NK-92 (cell line): ENCODE data around the gene AOPEP.
"Not testable (repeated sequence)": the region's sequence is repeated elsewhere in the genome, so short reads cannot be mapped to it uniquely, and the experiment has no call there.

Source experiments
- DNase-seq: peaks from one replicate; lab custom pipeline; 2025; ENCODE audit not compliant: unreplicated experiment; lab: John Stamatoyannopoulos, UW

Gene AOPEP

DNA sequence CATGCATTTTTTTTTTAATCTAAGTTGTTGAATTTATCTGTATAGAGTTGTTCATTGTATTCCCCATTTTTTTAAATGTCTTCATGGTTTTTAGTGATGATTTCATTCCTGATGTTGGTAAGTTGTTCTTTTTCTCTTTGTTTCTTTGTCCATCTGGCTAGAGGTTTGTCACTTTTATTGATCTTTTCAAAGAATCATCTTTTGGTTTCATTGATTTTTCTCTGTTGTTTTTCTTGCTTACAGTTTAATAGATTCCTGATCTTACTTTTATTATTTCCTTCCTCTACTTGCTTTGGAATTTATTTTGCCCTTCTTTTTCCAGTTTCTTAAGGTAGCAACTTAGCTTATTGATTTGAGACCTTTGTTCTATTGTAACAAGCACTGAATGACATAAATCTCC, 114.2 kb downstream of the AOPEP start:
- no peak for DNase-seq

DNA sequence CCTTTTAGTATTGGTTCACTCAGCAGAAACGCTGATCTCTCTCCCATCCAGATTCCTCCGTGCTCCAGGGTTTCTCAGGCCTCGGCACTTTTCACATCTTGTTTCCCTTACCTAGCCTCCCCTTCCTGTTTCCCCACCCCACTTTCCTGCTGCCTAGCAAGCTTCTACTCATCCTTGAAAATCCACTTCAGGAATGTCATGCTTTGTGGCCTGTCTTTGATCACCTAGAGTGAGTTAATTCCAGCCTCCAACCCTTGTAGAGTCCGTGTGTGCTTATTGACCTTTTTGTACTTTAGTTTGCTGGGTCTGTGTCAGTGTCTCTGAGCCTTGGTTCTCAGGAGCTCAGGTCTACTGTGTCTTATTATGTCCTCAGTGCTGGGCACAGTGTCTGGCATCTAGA, 116.6 kb downstream of the AOPEP start:
- DNase-seq = no peak

DNA sequence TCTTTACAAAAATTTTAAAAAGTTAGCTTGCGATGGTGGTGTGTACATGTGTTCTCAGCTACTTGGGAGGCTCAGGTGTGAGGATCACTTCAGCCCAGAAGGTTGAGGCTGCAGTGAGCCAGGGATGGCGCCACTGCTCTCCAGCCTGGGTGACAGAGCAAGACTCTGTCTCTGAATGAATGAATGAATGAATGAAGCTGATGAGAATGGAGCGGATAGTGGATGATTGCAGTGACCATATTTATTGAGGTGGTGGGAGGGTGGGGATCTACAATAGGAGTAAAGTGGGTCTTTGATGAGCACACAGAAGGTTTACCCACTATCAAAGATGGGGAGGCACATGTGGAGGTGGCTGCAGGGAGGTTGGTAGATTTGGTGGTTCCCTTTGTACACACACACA, 120.2 kb downstream of the AOPEP start:
- DNase-seq = no peak

GRCh38 chr9:94847486-94847885, 121.0 kb downstream of the AOPEP start:
- no peak for DNase-seq

DNA sequence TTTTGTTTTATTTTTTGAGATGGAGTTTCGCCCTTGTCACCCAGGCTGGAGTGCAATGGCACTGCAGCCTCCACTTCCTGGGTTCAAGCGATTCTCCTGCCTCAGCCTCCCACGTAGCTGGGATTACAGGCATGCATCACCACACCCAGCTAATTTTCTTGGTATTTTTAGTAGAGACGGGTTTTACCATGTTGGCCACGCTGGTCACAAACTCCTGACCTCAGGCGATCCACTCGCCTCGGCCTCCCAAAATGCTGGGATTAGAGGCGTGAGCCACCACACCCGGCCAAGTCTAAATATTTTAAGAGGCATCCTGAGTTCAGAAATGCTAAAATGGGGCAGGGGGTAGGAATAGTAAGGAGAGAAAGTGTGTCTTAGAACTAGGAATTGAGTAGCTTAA, 122.3 kb downstream of the AOPEP start:
- not testable (repeated sequence) for DNase-seq

DNA sequence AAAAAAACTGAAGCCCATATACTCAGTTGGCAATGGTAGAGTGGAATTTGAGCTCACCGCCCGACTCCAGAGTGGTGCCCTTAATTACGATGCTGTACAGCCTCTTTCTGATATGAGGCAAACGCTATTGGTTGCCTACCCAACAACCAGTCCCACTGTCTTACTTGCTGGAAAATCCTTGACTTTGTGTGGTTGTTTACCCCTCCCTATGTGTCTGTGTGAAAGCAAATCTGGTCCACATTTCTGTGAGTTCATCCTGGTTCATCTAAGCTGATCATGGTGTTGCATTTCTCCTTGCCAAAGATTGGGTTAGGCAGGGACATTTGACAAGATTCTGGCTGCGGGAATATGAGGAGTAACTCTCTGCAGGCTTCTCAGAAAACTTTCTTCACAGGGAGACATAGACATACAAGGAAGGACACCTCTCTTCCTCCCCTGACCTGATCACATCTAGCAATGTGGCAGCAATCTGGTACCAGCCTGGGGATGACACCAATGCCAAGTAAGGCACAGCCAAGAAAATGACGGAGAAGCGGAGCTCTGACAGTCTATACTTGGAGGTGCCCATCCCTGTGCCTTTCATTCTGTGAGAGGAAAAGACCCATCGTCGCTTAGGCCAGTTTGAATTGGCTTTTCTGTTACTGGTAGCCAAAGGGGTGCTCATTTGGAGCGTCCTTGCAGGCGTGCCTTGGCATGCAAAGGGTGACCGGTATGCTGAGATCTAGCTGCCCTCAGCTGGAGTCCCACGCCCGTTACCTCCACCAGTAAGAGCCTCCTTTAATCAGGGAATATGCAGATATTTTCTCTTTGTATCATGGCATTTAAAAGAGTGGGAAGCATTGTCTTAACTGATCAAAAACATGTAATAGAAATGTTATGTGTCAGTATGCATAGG, 124.3 kb downstream of the AOPEP start:
- no peak for DNase-seq

- no peak for DNase-seq
These were observed 125.0 kb downstream of the AOPEP start for GRCh38 chr9:94851467-94851866.

- DNase-seq = no peak
These were observed 125.4 kb downstream of the AOPEP start for GRCh38 chr9:94851892-94852291.

DNA sequence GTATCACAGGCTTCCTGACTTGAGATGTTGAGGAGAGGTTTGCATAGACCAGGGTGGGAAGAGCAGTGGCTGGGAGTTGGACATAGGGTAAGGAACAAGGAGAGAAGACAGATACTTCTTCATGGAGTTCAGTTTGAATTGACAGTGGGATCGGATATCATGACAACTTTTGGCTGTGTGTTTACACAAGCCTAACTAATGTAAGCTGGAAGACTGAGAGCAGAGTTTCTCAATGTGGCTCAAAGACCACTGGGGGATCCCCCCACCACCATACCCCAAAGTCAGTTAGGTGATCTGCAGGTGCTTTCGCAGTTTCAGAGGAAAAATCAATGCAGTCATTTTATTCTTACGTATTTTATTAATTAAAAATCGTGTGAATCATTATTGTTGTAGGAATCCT, 125.9 kb downstream of the AOPEP start:
- DNase-seq = no peak

- DNase-seq = no peak
These were observed 127.4 kb downstream of the AOPEP start for GRCh38 chr9:94853887-94854286.

GRCh38 chr9:94855903-94856302, 129.4 kb downstream of the AOPEP start:
- DNase-seq = no peak

GRCh38 chr9:94857791-94858190, 131.3 kb downstream of the AOPEP start:
- no peak for DNase-seq

DNA sequence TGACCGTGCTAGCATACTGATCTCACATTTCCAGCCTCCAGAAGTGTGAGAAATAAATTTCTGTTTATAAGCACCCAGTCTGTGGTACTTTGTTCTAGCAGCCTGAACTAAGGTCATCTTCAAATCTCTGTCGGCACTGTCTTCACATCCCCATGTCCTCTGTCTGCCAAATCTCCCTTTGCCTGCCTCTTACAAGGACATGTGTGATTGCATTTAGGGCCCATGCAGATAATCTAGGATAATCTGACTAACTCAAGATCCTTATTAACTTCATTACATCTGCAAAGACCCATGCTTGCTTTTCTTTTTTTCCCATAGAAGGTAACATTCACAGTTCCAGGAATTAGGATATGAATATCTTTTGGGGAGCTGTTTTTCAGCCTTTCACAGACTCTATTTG, 132.7 kb downstream of the AOPEP start:
- no peak for DNase-seq

GRCh38 chr9:94859891-94860290, 133.4 kb downstream of the AOPEP start:
- DNase-seq = no peak

GRCh38 chr9:94860678-94861588, 134.4 kb downstream of the AOPEP start:
- no peak for DNase-seq

- DNase-seq = no peak
These were observed 135.2 kb downstream of the AOPEP start for GRCh38 chr9:94861589-94862272.

GRCh38 chr9:94864196-94864595, 137.7 kb downstream of the AOPEP start:
- DNase-seq = no peak

- DNase-seq = no peak
These were observed 138.5 kb downstream of the AOPEP start for GRCh38 chr9:94864862-94865509.

- no peak for DNase-seq
These were observed 139.3 kb downstream of the AOPEP start for GRCh38 chr9:94865582-94866452.

- no peak for DNase-seq
These were observed 140.3 kb downstream of the AOPEP start for GRCh38 chr9:94866770-94867169.
